Measurements from ENCODE around the gene RIF1. TPM values are rescaled to one million over a fixed set of nuclear protein-coding genes. Genes with fewer than 3 reads are reported as not detected.

RIF1 gene
- total RNA-seq, 2 experiments from 2014 or later: 53.0 TPM

- Mint-ChIP-seq H3K36me3 (ENCODE audit: low read depth) (peaks cover 69% of the 10 kb centered on the region), H3K27me3 (ENCODE audit: low read depth) (no peaks in the 10 kb centered on the region), H3K27ac (no peak overlapping the region), H3K4me1 (ENCODE audit: low read depth) (peaks cover 31% of the 10 kb centered on the region), H3K9me3 (peaks cover 21% of the 10 kb centered on the region), H3K4me3 (no peak overlapping the region)
- CTCF ChIA-PET: no interaction called here
- intact Hi-C loops (cut with micrococcal nuclease): loop anchor here (5.0 to 10.0 kb wide), 3 partner anchors 154 to 1091 kb away; partner anchors contain the start of gene ARL5A
- DNase-seq: no peak
Observed at GRCh38 chr2:151483546-151483945, 73.8 kb downstream of the RIF1 start.

DNA sequence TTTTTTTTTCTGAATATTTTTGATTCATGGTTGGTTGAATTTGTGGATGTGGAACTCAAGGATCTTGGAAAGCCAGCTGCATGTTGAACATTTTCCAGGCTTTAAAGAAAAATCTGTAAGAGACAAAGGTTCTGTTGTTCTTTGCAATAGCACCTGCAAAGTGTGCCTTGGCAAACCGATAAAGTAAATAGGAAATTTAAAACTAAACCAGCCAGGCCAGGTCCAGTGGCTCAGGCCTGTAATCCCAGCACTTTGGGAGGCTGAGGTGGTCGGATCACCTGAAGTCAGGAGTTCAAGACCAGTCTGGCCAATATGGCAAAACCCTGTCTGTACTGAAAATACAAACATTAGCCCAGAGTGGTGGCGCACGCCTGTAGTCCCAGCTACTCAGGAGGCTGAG, 74.4 kb downstream of the RIF1 start:
- H3K27ac Mint-ChIP-seq: no peak overlapping the region
- H3K27me3 Mint-ChIP-seq (ENCODE audit: low read depth): no peaks in the 10 kb centered on the region
- peaks cover 21% of the 10 kb centered on the region for H3K9me3 Mint-ChIP-seq
- no peak overlapping the region for H3K4me3 Mint-ChIP-seq
- H3K4me1 Mint-ChIP-seq (ENCODE audit: low read depth): peaks cover 31% of the 10 kb centered on the region
- intact Hi-C loops (cut with micrococcal nuclease): loop anchor here (5.0 to 10.0 kb wide), 3 partner anchors 153 to 1091 kb away; partner anchors contain the start of gene ARL5A
- DNase-seq: no peak
- CTCF ChIA-PET: no interaction called here
- peaks cover 63% of the 10 kb centered on the region for H3K36me3 Mint-ChIP-seq (ENCODE audit: low read depth)

GRCh38 chr2:151486053-151486452, 76.4 kb downstream of the RIF1 start:
- Mint-ChIP-seq H3K36me3 (ENCODE audit: low read depth) (peaks cover 62% of the 10 kb centered on the region), H3K4me3 (no peak overlapping the region), H3K4me1 (ENCODE audit: low read depth) (peaks cover 29% of the 10 kb centered on the region), H3K27me3 (ENCODE audit: low read depth) (no peaks in the 10 kb centered on the region), H3K27ac (no peak overlapping the region), H3K9me3 (peaks cover 19% of the 10 kb centered on the region)
- intact Hi-C loops (cut with micrococcal nuclease): loop anchor here (10.0 kb wide), 1 partner anchor 1089 kb away; no protein-coding TSS in a partner anchor
- DNase-seq: no peak
- CTCF ChIA-PET: no interaction called here

DNA sequence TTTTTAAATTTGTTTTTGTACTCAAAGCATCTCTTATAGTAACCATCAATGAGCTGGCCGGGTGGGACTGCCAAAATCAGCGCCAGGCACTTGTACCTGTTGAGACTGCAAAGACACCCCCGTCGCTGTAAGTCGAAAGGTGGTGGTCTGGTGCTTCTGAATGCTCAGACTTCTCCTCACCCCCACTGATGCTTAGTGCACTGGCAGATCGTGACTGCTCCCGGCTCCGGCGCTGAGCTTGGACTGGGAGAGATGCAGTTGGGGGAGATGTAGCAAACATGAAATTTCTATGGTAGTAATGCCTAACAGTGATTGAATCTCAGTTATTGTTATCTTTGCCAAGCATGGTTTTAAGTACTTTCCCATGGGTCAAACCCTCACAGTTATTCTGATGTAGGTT, 80.6 kb downstream of the RIF1 start:
- H3K9me3 Mint-ChIP-seq: peaks cover 11% of the 10 kb centered on the region
- no peaks in the 10 kb centered on the region for H3K27me3 Mint-ChIP-seq (ENCODE audit: low read depth)
- H3K36me3 Mint-ChIP-seq (ENCODE audit: low read depth): peaks cover 41% of the 10 kb centered on the region
- CTCF ChIA-PET: no interaction called here
- intact Hi-C loops (cut with micrococcal nuclease): no loop called here
- H3K4me3 Mint-ChIP-seq: no peak overlapping the region
- H3K4me1 Mint-ChIP-seq (ENCODE audit: low read depth): peaks cover 10% of the 10 kb centered on the region
- no peak overlapping the region for H3K27ac Mint-ChIP-seq
- no peak for DNase-seq

GRCh38 chr2:151491496-151491895, 81.8 kb downstream of the RIF1 start:
- Mint-ChIP-seq H3K9me3 (no peaks in the 10 kb centered on the region), H3K27me3 (ENCODE audit: low read depth) (no peaks in the 10 kb centered on the region), H3K4me3 (no peak overlapping the region), H3K27ac (no peak overlapping the region), H3K36me3 (ENCODE audit: low read depth) (peaks cover 28% of the 10 kb centered on the region), H3K4me1 (ENCODE audit: low read depth) (no peaks in the 10 kb centered on the region)
- intact Hi-C loops (cut with micrococcal nuclease): no loop called here
- CTCF ChIA-PET: no interaction called here
- DNase-seq: no peak

- H3K9me3 Mint-ChIP-seq: no peaks in the 10 kb centered on the region
- CTCF ChIA-PET: no interaction called here
- no peak for DNase-seq
- peaks cover 4% of the 10 kb centered on the region for H3K36me3 Mint-ChIP-seq (ENCODE audit: low read depth)
- H3K27ac Mint-ChIP-seq: no peak overlapping the region
- intact Hi-C loops (cut with micrococcal nuclease): no loop called here
- H3K27me3 Mint-ChIP-seq (ENCODE audit: low read depth): no peaks in the 10 kb centered on the region
- H3K4me3 Mint-ChIP-seq: no peak overlapping the region
- H3K4me1 Mint-ChIP-seq (ENCODE audit: low read depth): no peaks in the 10 kb centered on the region
Observed at GRCh38 chr2:151498178-151498577, 88.5 kb downstream of the RIF1 start.

DNA sequence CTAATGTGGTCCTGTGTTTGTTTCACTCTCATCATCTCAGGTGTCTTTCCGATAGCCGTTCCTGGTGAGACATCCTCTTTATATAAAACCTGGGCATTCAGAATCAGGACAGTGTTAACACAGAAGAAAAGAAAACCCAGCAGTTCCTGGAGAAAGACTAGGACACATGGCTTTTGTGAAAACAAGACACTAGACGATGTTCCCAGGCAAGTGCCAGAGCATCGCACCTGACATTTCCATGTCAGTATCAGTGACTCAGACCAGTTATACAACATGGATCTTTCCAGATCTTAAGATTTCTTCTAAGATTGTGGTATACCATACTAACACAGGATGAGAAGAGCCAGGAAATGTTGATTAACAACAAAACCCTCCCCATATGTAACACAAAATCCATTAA, 96.5 kb downstream of the RIF1 start:
- intact Hi-C loops (cut with micrococcal nuclease): no loop called here
- CTCF ChIA-PET: no interaction called here
- H3K4me3 Mint-ChIP-seq: no peak overlapping the region
- no peaks in the 10 kb centered on the region for H3K27me3 Mint-ChIP-seq (ENCODE audit: low read depth)
- no peak for DNase-seq
- no peaks in the 10 kb centered on the region for H3K9me3 Mint-ChIP-seq
- no peaks in the 10 kb centered on the region for H3K4me1 Mint-ChIP-seq (ENCODE audit: low read depth)
- peaks cover 3% of the 10 kb centered on the region for H3K36me3 Mint-ChIP-seq (ENCODE audit: low read depth)
- H3K27ac Mint-ChIP-seq: no peak overlapping the region

- Mint-ChIP-seq H3K36me3 (ENCODE audit: low read depth) (peaks cover 9% of the 10 kb centered on the region), H3K4me3 (no peak overlapping the region), H3K27me3 (ENCODE audit: low read depth) (no peaks in the 10 kb centered on the region), H3K9me3 (no peaks in the 10 kb centered on the region), H3K4me1 (ENCODE audit: low read depth) (no peaks in the 10 kb centered on the region), H3K27ac (no peak overlapping the region)
- DNase-seq: no peak
- intact Hi-C loops (cut with micrococcal nuclease): no loop called here
- CTCF ChIA-PET: interaction anchor here (0.6 kb wide), 1 partner anchor 489 kb away, joined by 3 read pairs; no protein-coding TSS in a partner anchor
Observed at GRCh38 chr2:151508519-151508918, 98.8 kb downstream of the RIF1 start.

GRCh38 chr2:151518802-151519201, 109.1 kb downstream of the RIF1 start:
- CTCF ChIA-PET: no interaction called here
- peaks cover 6% of the 10 kb centered on the region for H3K36me3 Mint-ChIP-seq (ENCODE audit: low read depth)
- H3K4me1 Mint-ChIP-seq (ENCODE audit: low read depth): no peaks in the 10 kb centered on the region
- no peaks in the 10 kb centered on the region for H3K9me3 Mint-ChIP-seq
- H3K27ac Mint-ChIP-seq: no peak overlapping the region
- H3K27me3 Mint-ChIP-seq (ENCODE audit: low read depth): no peaks in the 10 kb centered on the region
- no peak overlapping the region for H3K4me3 Mint-ChIP-seq
- no peak for DNase-seq
- intact Hi-C loops (cut with micrococcal nuclease): no loop called here

DNA sequence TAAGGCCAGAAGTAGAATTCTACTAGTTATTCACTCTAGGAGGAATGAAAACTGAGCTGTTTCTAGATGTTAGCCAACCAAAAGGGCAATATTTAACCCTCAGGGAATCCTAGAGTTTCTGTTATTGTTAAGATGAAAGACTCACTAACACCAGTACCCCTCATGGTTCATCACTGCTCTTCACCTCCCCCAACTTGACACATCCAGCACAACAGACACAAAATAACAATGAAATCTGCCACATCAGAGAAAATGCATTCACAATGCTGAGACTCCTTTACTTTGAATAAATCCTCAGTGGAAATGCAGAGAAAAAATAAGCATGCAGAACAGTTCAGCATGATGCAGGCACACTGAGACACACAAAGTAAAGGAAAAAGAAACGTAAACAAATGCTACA, 111.3 kb downstream of the RIF1 start:
- H3K4me1 Mint-ChIP-seq (ENCODE audit: low read depth): no peaks in the 10 kb centered on the region
- peaks cover 5% of the 10 kb centered on the region for H3K36me3 Mint-ChIP-seq (ENCODE audit: low read depth)
- no peak overlapping the region for H3K4me3 Mint-ChIP-seq
- no peak overlapping the region for H3K27ac Mint-ChIP-seq
- no peaks in the 10 kb centered on the region for H3K27me3 Mint-ChIP-seq (ENCODE audit: low read depth)
- DNase-seq: no peak
- intact Hi-C loops (cut with micrococcal nuclease): no loop called here
- H3K9me3 Mint-ChIP-seq: no peaks in the 10 kb centered on the region
- CTCF ChIA-PET: no interaction called here

GRCh38 chr2:151522556-151522955, 112.9 kb downstream of the RIF1 start:
- Mint-ChIP-seq H3K36me3 (ENCODE audit: low read depth) (peaks cover 3% of the 10 kb centered on the region), H3K4me1 (ENCODE audit: low read depth) (no peaks in the 10 kb centered on the region)
- no peak for DNase-seq

DNA sequence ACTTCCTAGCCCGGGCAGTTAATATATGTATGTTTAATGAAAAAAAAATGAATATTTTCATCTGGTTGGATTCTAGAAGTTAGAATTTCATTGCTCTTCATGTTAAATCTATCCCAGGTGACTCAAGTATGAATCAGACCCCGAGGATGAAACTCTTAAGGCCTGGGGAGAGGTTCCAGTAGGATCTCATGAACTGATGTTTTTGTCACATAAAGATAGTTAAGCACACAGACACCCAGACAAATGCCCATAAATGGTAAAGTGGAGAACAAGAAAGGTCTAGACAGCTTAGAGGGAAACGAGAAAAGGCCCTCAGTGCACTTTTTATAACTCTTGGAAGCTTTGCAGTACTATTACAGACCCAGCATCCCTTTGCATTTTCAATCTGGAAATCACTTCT, 114.1 kb downstream of the RIF1 start:
- H3K27me3 Mint-ChIP-seq (ENCODE audit: low read depth): no peaks in the 10 kb centered on the region
- H3K27ac Mint-ChIP-seq: no peak overlapping the region
- no peak for DNase-seq
- H3K4me1 Mint-ChIP-seq (ENCODE audit: low read depth): no peaks in the 10 kb centered on the region
- H3K4me3 Mint-ChIP-seq: no peak overlapping the region
- peaks cover 1% of the 10 kb centered on the region for H3K36me3 Mint-ChIP-seq (ENCODE audit: low read depth)
- H3K9me3 Mint-ChIP-seq: no peaks in the 10 kb centered on the region
- CTCF ChIA-PET: no interaction called here
- intact Hi-C loops (cut with micrococcal nuclease): no loop called here

More at GRCh38 chr2:151522556-151522955, 112.9 kb downstream of the RIF1 start:
- Mint-ChIP-seq H3K9me3 (no peaks in the 10 kb centered on the region), H3K27ac (no peak overlapping the region), H3K4me3 (no peak overlapping the region), H3K27me3 (ENCODE audit: low read depth) (no peaks in the 10 kb centered on the region)
- CTCF ChIA-PET: interaction anchor here (0.6 kb wide), 1 partner anchor 1571 kb away, joined by 3 read pairs; no protein-coding TSS in a partner anchor
- intact Hi-C loops (cut with micrococcal nuclease): no loop called here

DNA sequence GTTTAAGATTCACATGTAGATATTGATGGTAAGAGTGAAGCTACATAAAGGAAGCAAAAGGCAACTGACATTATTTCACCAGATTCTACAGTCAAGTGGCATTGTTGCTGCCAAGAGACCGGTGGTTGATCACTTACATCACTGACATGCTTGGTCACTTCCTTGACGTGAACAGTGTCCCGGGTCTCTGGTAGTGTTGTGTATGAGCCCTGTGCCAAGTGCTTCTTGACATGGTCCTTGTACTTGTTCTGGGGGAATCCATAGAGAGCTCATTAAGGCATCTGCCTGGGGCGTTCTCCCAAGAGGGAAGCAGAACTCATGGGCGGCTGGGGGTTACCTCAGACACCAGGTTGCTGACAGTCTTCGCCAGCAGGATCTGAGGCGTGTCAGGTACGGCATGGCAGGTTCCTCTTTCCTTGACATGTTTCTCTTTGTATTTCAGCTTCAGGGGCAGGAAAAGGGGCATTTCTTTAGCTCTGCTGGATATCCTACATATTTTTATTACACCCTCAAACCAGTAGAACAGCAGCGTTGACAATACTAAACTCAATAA, 116.2 kb downstream of the RIF1 start:
- Mint-ChIP-seq H3K27me3 (ENCODE audit: low read depth) (no peaks in the 10 kb centered on the region), H3K9me3 (no peaks in the 10 kb centered on the region), H3K27ac (no peak overlapping the region), H3K4me1 (ENCODE audit: low read depth) (no peaks in the 10 kb centered on the region), H3K36me3 (ENCODE audit: low read depth) (peaks cover 5% of the 10 kb centered on the region), H3K4me3 (no peak overlapping the region)
- CTCF ChIA-PET: no interaction called here
- DNase-seq: no peak
- intact Hi-C loops (cut with micrococcal nuclease): no loop called here
